Mesothelial cell of epicardium (in vitro differentiated cells): ENCODE measurements around the gene CSF1R. TPM values are rescaled to one million over a fixed set of nuclear protein-coding genes. Genes with fewer than 3 reads are reported as not detected.
A peak's percentile ranks its signal among the peaks of the same experiment; 100 is the strongest.

Source experiments
- DNase-seq, 2 experiments: peaks; one replicate each; pipeline ENCODE4 v3.0.0; 2021; ENCODE audit warnings: low spot score in 2 of 2; ENCODE audit not compliant: unreplicated experiment in 2 of 2
- H3K27ac Mint-ChIP-seq: 2 replicates; pipeline ENCODE4 v1.8.0; 2021; ENCODE audit warnings: mixed read lengths
- H3K27me3 Mint-ChIP-seq: 2 replicates; pipeline ENCODE4 v1.8.0; 2021; ENCODE audit warnings: low read depth, mixed read lengths
- H3K36me3 Mint-ChIP-seq: 2 replicates; pipeline ENCODE4 v1.8.0; 2021; ENCODE audit warnings: mixed read lengths
- H3K4me1 Mint-ChIP-seq: 2 replicates; pipeline ENCODE4 v1.8.0; 2021; ENCODE audit warnings: mixed read lengths
- H3K4me3 Mint-ChIP-seq: 2 replicates; pipeline ENCODE4 v1.8.0; 2021; ENCODE audit warnings: mild to moderate bottlenecking, moderate library complexity, mixed read lengths
- H3K9me3 Mint-ChIP-seq: 2 replicates; pipeline ENCODE4 v1.8.0; 2021; ENCODE audit warnings: mixed read lengths
- total RNA-seq: library from RNA; stranded (reverse); gene quantifications from 3 replicates; pipeline ENCODE4 v1.2.1, GENCODE V29; 2021
- TF ChIP-seq, protein P1 (sequence below): fragments of 200-600 bp; sonication (generic); IDR thresholded peaks from one replicate; pipeline ENCODE4 v1.5.0; 2021; ENCODE audit warnings: antibody characterized with exemption; ENCODE audit not compliant: unreplicated experiment

CSF1R gene
- total RNA-seq, 1 donor from 2014 or later, result 0.18 TPM

GRCh38 chr5:150104550-150104870, 18.2 kb upstream of the CSF1R start:
- Mint-ChIP-seq H3K27ac (no peak overlapping the region), H3K9me3 (peaks cover 5% of the 10 kb centered on the region), H3K4me1 (peaks cover 22% of the 10 kb centered on the region), H3K27me3 (no peaks in the 10 kb centered on the region), H3K4me3 (no peak overlapping the region), H3K36me3 (no peaks in the 10 kb centered on the region)
- TF ChIP-seq, protein P1, sequence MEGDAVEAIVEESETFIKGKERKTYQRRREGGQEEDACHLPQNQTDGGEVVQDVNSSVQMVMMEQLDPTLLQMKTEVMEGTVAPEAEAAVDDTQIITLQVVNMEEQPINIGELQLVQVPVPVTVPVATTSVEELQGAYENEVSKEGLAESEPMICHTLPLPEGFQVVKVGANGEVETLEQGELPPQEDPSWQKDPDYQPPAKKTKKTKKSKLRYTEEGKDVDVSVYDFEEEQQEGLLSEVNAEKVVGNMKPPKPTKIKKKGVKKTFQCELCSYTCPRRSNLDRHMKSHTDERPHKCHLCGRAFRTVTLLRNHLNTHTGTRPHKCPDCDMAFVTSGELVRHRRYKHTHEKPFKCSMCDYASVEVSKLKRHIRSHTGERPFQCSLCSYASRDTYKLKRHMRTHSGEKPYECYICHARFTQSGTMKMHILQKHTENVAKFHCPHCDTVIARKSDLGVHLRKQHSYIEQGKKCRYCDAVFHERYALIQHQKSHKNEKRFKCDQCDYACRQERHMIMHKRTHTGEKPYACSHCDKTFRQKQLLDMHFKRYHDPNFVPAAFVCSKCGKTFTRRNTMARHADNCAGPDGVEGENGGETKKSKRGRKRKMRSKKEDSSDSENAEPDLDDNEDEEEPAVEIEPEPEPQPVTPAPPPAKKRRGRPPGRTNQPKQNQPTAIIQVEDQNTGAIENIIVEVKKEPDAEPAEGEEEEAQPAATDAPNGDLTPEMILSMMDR, result no peak
- no peak for DNase-seq

DNA sequence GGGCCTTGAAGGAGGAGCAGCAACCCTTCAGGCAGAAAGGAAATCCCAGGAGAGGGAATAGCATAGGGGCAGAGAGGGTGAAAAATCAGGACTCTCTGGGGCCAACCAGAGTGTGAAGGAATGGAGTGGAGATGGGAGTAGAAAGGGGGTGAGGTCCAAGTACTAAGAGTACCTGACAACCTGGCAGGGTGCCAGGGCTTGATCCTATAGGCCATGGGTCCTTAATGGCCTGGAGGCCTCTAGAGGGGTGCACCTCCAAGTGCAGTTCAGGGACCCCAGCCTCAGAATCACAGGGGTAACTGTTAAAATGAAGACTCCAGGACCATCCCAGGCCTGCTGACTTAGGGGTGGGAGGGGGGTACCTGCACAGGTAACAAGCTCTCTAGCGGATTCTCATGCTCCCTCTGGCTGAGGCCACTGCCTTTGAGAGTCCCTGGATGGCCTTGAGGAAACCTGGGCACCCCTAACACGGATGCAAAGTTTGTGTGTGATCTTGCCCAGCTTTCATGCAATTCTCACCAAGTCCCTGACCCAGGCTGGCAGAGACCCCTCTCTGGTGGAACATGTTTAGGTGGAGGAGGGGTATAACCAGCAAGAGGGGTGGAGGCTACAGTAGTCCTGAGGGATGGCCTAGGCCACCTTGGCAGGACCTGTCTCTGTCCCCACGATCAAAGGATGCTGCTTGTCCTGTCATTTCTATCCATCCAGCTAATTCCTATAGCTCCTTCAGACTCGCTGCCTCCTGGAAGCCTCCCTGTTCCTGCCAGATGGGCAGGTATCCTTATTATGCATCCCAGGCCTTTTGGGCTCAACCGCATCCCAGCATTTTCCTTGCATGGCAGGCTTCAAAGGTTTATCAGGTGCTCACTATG, 17.6 kb upstream of the CSF1R start:
- Mint-ChIP-seq H3K36me3 (no peaks in the 10 kb centered on the region), H3K4me3 (no peak overlapping the region), H3K4me1 (peaks cover 22% of the 10 kb centered on the region), H3K9me3 (peaks cover 8% of the 10 kb centered on the region), H3K27ac (no peak overlapping the region), H3K27me3 (no peaks in the 10 kb centered on the region)
- TF ChIP-seq, protein P1, result no peak
- peak in 1 of 2 experiments; percentile 37 for DNase-seq

DNA sequence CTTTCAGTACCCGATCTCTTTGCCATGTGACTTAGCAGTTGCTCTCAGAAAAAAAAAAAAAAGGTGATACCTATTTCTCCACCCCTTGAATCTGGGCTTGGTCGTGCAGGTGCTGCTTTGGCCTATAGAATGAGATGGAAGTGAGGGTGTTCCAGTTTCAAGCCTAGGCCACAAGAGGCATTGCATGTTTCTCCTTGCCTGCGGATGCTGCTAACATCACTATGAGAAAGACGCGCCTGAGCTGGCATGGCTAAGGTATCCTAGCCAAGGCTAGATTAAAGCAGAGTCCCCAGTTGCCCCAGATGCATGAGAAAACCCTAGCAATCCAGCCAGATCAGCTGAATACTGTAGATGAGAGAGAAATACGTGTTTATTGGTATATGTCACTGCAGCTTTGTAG, 14.7 kb upstream of the CSF1R start:
- no peak overlapping the region for H3K27ac Mint-ChIP-seq
- TF ChIP-seq, protein P1, result no peak
- H3K4me3 Mint-ChIP-seq, result no peak overlapping the region
- no peaks in the 10 kb centered on the region for H3K4me1 Mint-ChIP-seq
- H3K27me3 Mint-ChIP-seq, result peaks cover 6% of the 10 kb centered on the region
- no peaks in the 10 kb centered on the region for H3K36me3 Mint-ChIP-seq
- H3K9me3 Mint-ChIP-seq, result peaks cover 8% of the 10 kb centered on the region
- no peak for DNase-seq

DNA sequence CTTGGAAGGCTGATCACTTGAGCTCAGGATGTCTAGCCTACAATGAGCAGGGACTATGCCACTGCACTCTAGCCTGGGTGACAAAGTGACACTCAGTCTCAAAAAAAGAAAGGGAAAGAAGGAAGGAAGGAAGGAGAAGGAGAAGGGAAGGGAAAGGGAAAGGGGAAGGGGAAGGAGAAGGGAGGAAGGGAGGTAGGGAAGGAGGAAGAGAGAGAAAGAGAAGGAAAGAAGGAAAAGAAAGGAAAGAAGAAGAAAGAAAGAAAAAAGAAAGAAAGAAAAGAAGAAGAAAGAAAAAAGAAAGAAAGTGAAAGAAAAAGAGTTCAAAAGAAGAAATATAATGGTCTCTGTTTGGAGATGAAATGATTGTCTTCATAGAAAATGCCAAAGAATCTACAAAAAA, 10.8 kb upstream of the CSF1R start:
- TF ChIP-seq, protein P1, result no peak
- peaks cover 14% of the 10 kb centered on the region for H3K9me3 Mint-ChIP-seq
- H3K36me3 Mint-ChIP-seq, result no peaks in the 10 kb centered on the region
- no peak overlapping the region for H3K4me3 Mint-ChIP-seq
- DNase-seq, result no peak
- no peak overlapping the region for H3K27ac Mint-ChIP-seq
- H3K4me1 Mint-ChIP-seq, result no peaks in the 10 kb centered on the region
- H3K27me3 Mint-ChIP-seq, result peaks cover 14% of the 10 kb centered on the region

DNA sequence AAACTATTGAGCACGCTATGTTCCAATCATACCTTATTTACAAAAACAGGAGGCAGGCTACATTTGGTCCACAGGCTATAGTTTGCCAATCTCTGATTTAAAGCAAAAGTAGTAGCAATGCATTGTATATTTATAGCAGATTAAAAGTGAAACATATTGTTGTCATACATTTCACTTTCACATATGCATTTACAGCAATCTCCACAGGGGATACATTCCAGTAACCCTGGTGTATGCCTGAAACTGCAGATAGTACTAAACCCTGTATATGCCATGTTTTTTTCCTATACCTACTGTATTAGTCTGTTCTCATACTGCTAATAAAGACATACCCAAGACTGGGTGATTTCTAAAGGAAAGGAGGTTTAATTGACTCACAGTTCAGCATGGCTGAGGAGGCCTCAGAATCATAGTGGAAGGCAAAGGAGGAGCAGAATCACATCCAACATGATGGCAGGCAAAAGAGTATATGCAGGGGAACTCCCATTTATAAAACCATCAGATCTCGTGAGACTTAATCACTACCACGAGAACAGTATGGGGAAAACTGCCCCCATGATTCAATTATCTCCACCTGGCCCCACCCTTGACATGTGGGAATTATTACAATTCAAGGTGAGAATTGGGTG, 5.9 kb upstream of the CSF1R start:
- no peak overlapping the region for H3K4me3 Mint-ChIP-seq

More for the DNA sequence above, 5.9 kb upstream of the CSF1R start:
- Mint-ChIP-seq H3K9me3 (peaks cover 6% of the 10 kb centered on the region), H3K27ac (no peak overlapping the region), H3K36me3 (no peaks in the 10 kb centered on the region), H3K27me3 (peaks cover 22% of the 10 kb centered on the region), H3K4me1 (no peaks in the 10 kb centered on the region)
- DNase-seq, result no peak
- TF ChIP-seq, protein P1, result no peak
